DND-41 (cell line): ENCODE results near the gene RPS16.

ENCODE experiments used
- ATAC-seq: fragments of 200-7000 bp; cut with Tn5 transposase; 3 replicates; pipeline ENCODE4 v1.9.1; 2021; ENCODE audit warnings: low read depth; ENCODE audit not compliant: insufficient read depth
- DNase-seq: peaks from one replicate; pipeline ENCODE4 v3.0.0-alpha.2; 2020
- H2AFZ ChIP-seq: 2 replicates; pipeline ENCODE4 v1.6.0; 2012; ENCODE audit warnings: low read depth, low read length
- H3K27ac ChIP-seq: 2 replicates; pipeline ENCODE4 v1.5.1; 2012; ENCODE audit warnings: low read length, inconsistent platforms
- H3K27me3 ChIP-seq: fragments of 200-600 bp; sonication (generic); 2 replicates; pipeline ENCODE4 v1.6.0; 2012; ENCODE audit warnings: low read length, mild to moderate bottlenecking, inconsistent platforms; ENCODE audit not compliant: insufficient read depth, poor library complexity
- H3K36me3 ChIP-seq: 2 replicates; pipeline ENCODE4 v1.5.1; 2012; ENCODE audit warnings: low read length, inconsistent platforms; ENCODE audit not compliant: insufficient read depth
- H3K4me1 ChIP-seq: 2 replicates; pipeline ENCODE4 v1.5.1; 2012; ENCODE audit warnings: mild to moderate bottlenecking, low read length; ENCODE audit not compliant: insufficient read depth
- H3K4me2 ChIP-seq: 2 replicates; pipeline ENCODE4 v1.6.0; 2012; ENCODE audit warnings: mild to moderate bottlenecking, moderate library complexity, low read length, inconsistent platforms; ENCODE audit not compliant: insufficient read depth
- H3K4me3 ChIP-seq, 2 experiments: fragments of 200-600 bp in 1 of 2; shearing (Covaris generic) in 1 of 2; 2 replicates each; pipeline ENCODE4 v1.5.1; 2012 to 2016; ENCODE audit warnings: inconsistent platforms in 2 of 2, low read length in 2 of 2, mild to moderate bottlenecking in 2 of 2, low read depth in 1 of 2, moderate library complexity in 1 of 2
- H3K79me2 ChIP-seq: 2 replicates; pipeline ENCODE4 v1.6.0; 2012; ENCODE audit warnings: low read length, inconsistent platforms; ENCODE audit not compliant: insufficient read depth
- H3K9ac ChIP-seq: 2 replicates; pipeline ENCODE4 v1.6.0; 2012; ENCODE audit warnings: low read depth, mild to moderate bottlenecking, inconsistent platforms, low read length, moderate library complexity
- H3K9me3 ChIP-seq: 2 replicates; pipeline ENCODE4 v1.5.1; 2012; ENCODE audit warnings: low read length, moderate library complexity, mild to moderate bottlenecking, inconsistent platforms; ENCODE audit not compliant: insufficient read depth, severe bottlenecking
- H4K20me1 ChIP-seq: 2 replicates; pipeline ENCODE4 v1.6.0; 2012; ENCODE audit warnings: low read length; ENCODE audit not compliant: insufficient read depth
- EZH2 ChIP-seq: IDR thresholded peaks from 3 replicates; pipeline ENCODE4 v1.6.1; 2012; ENCODE audit warnings: borderline replicate concordance, low read depth, mild to moderate bottlenecking, moderate library complexity, low read length, inconsistent platforms; ENCODE audit not compliant: severe bottlenecking
- TF ChIP-seq, protein P1 (sequence below): IDR thresholded peaks from 2 replicates; pipeline ENCODE4 v1.5.1; 2012; ENCODE audit warnings: borderline replicate concordance, low read length, moderate library complexity, mild to moderate bottlenecking; ENCODE audit not compliant: poor library complexity, severe bottlenecking; ENCODE audit errors: extremely low read depth

The RPS16 gene

DNA sequence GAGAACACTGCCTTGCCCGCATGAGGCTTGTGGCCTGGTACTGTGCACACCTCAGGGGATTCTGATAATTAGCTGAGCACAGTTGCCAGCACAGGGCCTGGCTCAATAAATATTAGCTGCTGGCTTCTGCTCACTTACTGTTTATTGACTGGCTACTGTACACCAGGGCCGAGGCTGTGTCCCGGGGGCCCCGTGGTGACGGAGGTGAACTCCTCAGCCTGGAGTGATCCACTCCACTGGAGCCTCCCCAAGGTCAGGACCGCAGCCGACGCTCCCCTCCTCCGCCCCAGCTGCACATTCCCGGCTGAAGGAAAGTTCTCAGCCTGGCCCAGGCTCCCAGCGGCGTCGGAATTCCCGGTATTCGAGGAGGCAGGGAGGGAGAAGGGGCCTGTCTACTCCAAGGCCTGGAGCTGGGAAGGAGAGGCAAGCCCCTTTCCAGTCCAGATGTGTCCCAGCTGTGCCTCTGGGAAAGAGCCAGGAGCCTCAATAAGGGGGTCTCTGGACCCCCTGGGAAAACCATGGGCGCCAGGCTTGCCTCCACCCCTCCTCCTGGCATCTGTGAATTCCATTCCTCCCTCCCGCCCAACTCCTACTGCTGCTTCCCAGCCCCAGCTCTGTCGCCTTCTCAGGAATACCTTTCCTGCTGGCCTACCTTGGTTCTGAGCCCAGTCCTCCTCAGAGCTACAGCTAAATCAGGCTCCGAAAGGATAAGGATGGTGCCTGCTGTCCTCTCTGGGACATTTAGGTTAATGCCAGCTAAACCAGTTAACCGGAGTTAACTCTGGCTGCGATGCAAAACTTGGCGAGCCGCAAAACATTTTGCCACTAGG is 7.3 kb downstream of the RPS16 start:
- peaks cover 4% of the 10 kb centered on the region for H3K4me1 ChIP-seq
- no peaks in the 10 kb centered on the region for H3K9me3 ChIP-seq
- H2AFZ ChIP-seq: no peak overlapping the region
- H3K4me3 ChIP-seq: no peak overlapping the region
- ATAC-seq (peak; percentile 15; the same call in 1 of the 3 replicates), DNase-seq (no peak)
- peaks cover 3% of the 10 kb centered on the region; the same call in 1 of the 2 replicates for H3K79me2 ChIP-seq
- TF ChIP-seq EZH2: no peak
- TF ChIP-seq, protein P1, sequence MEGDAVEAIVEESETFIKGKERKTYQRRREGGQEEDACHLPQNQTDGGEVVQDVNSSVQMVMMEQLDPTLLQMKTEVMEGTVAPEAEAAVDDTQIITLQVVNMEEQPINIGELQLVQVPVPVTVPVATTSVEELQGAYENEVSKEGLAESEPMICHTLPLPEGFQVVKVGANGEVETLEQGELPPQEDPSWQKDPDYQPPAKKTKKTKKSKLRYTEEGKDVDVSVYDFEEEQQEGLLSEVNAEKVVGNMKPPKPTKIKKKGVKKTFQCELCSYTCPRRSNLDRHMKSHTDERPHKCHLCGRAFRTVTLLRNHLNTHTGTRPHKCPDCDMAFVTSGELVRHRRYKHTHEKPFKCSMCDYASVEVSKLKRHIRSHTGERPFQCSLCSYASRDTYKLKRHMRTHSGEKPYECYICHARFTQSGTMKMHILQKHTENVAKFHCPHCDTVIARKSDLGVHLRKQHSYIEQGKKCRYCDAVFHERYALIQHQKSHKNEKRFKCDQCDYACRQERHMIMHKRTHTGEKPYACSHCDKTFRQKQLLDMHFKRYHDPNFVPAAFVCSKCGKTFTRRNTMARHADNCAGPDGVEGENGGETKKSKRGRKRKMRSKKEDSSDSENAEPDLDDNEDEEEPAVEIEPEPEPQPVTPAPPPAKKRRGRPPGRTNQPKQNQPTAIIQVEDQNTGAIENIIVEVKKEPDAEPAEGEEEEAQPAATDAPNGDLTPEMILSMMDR: no peak
- no peak overlapping the region for H3K27ac ChIP-seq
- peaks cover 29% of the 10 kb centered on the region for H3K36me3 ChIP-seq
- peaks cover 21% of the 10 kb centered on the region for H4K20me1 ChIP-seq
- no peak overlapping the region for H3K9ac ChIP-seq
- H3K4me2 ChIP-seq: no peak overlapping the region
- no peaks in the 10 kb centered on the region for H3K27me3 ChIP-seq

DNA sequence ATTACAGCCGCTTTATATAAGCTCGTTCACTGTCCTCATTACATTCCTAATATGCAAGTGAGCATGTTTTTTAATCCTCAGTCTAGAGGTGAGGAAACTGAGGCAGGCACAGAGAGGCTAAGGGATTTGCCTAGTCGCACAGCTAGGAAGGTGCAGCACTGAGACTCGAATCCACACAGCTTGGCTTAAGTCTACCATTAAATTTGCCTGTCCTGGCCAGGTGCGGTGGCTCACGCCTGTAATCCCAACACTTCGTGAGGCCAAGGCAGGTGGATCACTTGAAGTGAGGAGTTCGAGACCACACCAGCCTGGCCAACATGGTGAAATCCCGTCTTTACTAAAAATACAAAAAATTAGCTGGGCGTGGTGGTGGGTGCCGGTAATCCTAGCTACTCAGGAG is 8.0 kb downstream of the RPS16 start:
- Histone ChIP-seq H4K20me1 (peaks cover 13% of the 10 kb centered on the region), H3K4me3 (no peak overlapping the region), H3K27ac (no peak overlapping the region)

DNA sequence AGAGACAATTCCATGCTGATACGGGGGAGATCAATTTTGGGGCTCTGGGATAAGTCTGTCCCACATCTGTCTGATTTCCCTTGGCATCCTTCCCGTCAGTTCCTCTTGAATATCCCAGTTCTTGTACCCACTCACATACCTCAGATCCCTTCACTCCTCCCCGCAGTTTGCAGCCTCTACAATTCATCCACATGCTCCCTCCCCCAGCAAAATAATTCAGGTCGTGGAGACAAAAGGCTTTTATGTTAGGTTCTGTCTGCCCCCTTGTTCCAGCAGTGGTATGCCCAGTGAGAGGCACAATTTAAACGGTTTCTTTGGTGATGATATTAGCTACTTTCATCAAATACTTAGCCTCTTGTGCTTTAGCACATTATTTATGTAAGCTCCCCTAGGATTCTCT is 9.6 kb downstream of the RPS16 start:
- no peak for TF ChIP-seq EZH2
- TF ChIP-seq, protein P1: no peak
- no peak for ATAC-seq
- DNase-seq: no peak
- H4K20me1 ChIP-seq: peaks cover 10% of the 10 kb centered on the region
- no peak overlapping the region for H2AFZ ChIP-seq
- H3K9ac ChIP-seq: no peak overlapping the region
- no peaks in the 10 kb centered on the region for H3K79me2 ChIP-seq
- H3K36me3 ChIP-seq: peaks cover 29% of the 10 kb centered on the region
- no peaks in the 10 kb centered on the region for H3K4me1 ChIP-seq
- no peak overlapping the region for H3K4me3 ChIP-seq
- no peak overlapping the region for H3K27ac ChIP-seq
- no peak overlapping the region for H3K4me2 ChIP-seq
- H3K9me3 ChIP-seq: no peaks in the 10 kb centered on the region
- no peaks in the 10 kb centered on the region for H3K27me3 ChIP-seq

More for the DNA sequence above, 8.0 kb downstream of the RPS16 start:
- no peaks in the 10 kb centered on the region for H3K79me2 ChIP-seq
- no peaks in the 10 kb centered on the region for H3K9me3 ChIP-seq
- H3K27me3 ChIP-seq: no peaks in the 10 kb centered on the region
- no peak overlapping the region for H2AFZ ChIP-seq
- H3K4me1 ChIP-seq: no peaks in the 10 kb centered on the region
- peaks cover 28% of the 10 kb centered on the region for H3K36me3 ChIP-seq
- no peak for DNase-seq
- no peak overlapping the region for H3K4me2 ChIP-seq
- no peak overlapping the region for H3K9ac ChIP-seq
- no peak for ATAC-seq
- TF ChIP-seq EZH2: no peak
- TF ChIP-seq, protein P1: no peak
